GM12892 (cell line): Measurements from ENCODE around the gene TAGLN2. TPM values are rescaled to one million over a fixed set of nuclear protein-coding genes. Genes with fewer than 3 reads are reported as not detected.

Experiments used
- DNase-seq: peaks from one replicate; pipeline ENCODE4 v3.0.0; 2011; ENCODE audit not compliant: insufficient read length
- FAIRE-seq: peaks from 2 replicates; lab custom pipeline; 2011; peaks lifted over from hg19 to GRCh38; lab: Jason Lieb, UNC
- POLR2A ChIP-seq: IDR thresholded peaks from 2 replicates; pipeline ENCODE4 v1.6.1; 2011; ENCODE audit warnings: low read depth, low read length, control low read depth
- POLR2AphosphoS5 ChIP-seq: IDR thresholded peaks from 2 replicates; pipeline ENCODE4 v1.6.1; 2011; ENCODE audit warnings: low read depth, low read length, control low read depth
- TAF1 ChIP-seq: IDR thresholded peaks from 2 replicates; pipeline ENCODE4 v1.6.1; 2011; ENCODE audit warnings: low read depth, mild to moderate bottlenecking, control low read depth, low read length, borderline replicate concordance
- polyA plus RNA-seq: library from polyadenylated mRNA; unstranded; fragments of >200 nt; gene quantifications from one replicate; pipeline ENCODE4 v1.2.1, GENCODE V29; 2012; ENCODE audit warnings: missing spikeins, inconsistent platforms; ENCODE audit not compliant: missing spikeins

The TAGLN2 gene
- 500 TPM for polyA plus RNA-seq

DNA sequence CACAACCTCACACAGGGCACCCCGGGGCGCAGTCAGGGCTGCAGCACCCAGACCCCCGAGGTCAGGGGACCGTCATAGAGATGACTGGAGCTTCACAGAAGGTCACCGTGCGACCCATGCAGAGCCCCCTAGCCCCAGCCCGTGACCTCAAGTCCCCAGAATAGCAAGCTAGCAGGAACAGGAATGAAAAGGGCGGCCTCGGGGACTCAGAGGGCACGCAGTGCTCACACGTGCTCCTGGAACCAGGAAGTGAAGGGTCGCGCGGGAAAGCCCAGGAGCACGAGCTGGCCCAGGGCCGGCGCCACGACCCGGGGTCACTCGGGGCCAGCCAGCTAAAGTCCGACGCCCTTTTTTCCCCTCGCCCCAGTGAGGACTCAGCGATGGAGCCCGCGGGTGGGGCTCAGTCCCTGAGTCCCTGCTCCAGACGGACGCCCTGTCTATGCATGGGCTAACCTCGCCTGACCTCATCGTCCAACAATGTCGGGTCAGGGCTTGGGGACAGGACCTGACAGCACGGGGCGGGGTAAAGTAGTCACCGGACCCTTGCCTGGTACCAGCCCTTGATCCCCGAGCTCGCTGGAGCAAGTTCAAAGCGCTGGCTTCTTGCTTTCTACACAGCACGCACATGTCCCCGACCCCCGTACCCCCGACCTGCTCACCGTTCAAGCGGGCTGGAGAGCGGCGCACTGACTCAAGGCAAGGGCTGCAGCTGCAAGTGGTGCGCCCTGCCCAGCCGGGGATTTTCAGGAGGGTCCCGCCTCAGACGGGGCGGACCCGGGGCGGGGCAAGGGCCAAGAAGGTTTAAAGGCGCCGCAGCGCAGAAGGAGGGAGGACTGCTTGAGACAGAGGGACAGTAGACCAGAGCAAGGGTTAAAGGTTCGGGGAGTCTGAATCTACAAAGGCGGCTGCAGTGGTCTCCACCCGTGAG lies at the start of gene TAGLN2:
Gene TAGLN2, minus strand, starts transcription at position 717 of the 928 bp plus-strand sequence. CDS start 4,998 bp downstream, outside the sequence.
- DNase-seq (peak; percentile 94), FAIRE-seq (peak; percentile 93)
- TF ChIP-seq TAF1 (peak; percentile 98), POLR2AphosphoS5 (peak; percentile 97), POLR2A (peak; percentile 98)

DNA sequence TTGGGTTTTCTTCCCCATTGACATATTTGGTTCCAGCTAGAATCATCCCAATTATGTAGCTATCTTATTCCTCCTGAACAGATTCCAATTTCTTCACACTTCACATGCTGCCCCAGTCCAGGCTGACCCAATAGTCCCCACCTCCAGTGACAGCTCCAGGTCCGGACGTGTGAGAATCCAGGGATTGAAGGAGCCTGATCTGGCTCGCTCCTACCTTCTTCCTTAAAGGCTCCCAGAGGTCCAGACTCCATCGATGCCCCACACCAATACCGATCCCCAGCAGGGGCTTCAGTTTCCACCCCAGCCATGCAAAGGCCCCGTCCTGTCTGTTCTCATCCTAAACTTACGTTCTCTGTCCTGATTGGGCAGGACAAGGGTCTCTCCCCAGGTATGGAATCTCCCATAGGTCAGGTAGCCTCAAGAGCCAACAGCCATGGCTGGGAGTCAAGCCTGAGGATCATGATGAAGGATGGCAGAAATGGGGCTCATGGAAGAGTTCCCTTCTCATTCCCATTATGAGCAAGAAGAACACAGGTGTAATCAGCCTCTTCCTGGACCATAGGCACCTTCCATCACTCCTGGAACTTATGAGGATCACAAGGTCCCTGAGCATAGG lies 49.2 kb upstream of the TAGLN2 start:
- TF ChIP-seq POLR2AphosphoS5, result no peak
- no peak for TF ChIP-seq TAF1
- no peak for TF ChIP-seq POLR2A
- no peak for DNase-seq
- FAIRE-seq, result no peak

DNA sequence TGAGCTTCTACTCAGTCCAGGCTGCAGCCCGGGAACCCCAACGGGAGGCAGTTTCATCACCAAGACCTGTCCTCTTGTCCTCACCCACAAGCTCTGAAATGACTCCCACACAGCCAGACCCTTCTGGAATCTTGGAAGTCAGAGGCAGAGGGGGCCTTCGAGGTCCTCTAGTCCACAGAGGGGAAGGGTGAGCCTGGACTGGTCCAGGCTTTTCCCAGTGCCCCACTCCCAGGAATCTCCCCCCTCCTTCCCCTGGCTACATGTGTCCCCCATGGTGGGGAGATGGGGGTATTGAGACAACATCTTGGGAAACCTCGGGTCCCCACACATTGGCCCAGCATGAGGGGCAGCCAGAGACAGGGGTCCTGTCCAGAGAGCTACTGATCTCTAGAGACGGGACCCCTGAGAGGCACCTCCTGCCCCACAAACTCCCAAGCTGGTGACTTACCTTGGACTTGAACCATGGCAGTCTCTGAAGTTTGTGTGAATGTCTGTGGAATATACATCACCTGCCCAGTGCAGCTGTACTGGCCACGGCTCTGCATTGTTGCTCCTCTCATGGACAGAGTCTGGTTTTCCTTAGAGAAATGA lies 48.1 kb upstream of the TAGLN2 start:
- TF ChIP-seq POLR2A, result no peak
- no peak for TF ChIP-seq TAF1
- TF ChIP-seq POLR2AphosphoS5, result no peak
- no peak for FAIRE-seq
- no peak for DNase-seq

DNA sequence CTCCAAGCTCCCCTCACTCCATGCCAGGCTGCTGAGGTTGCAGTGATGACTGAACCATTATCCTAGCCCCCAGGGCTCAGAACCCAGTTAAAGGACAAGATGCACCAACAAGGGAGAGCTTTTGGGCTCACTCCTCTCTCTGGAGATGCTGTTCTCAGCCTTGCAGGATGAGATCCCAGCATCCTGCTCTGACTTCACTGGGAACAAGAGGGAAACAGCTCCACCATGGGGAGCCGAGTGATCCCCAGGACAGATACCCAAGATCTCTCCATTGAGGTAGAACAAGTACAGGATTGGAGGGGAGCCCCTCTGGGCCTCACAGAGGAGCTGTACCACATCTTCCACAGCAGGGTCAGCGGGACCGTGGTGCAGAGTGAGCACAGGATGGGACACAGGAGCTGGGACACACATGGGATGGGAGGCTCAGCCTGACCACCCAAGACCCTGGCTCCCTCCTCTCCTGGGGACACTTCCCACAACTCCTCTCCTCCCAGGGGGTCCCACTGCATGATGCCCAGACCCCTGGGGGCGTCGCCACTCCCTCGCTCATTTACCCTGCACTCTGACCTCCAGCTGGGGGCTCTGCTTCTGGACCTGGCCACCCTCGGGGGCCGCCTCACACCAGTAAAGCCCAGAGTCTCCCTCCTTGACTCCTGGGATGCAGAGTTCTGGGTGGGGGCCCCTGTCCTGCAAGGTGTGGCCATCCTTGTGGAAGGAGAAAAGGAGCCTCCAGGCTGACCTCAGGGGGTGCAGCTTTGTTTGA lies 47.3 kb upstream of the TAGLN2 start:
- FAIRE-seq, result no peak

DNA sequence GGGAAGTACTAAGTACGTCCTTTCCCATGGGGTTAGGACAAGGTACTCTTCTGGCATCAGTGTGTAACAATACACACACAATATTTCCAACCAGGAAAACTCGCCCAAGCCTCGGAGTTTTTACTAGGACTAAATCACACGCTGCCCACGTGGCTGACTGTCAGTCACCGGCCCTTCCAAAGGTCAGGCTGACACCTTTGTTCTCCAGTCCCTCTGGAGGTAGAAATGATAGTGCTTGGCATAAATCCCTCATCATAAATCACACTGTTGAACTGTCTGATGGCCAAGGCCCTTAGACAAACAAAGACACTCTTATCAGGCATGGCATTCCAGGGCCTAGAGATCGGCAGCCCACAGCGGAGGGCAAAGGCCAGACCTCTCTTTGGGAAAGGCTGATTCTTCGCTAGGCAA lies 45.6 kb upstream of the TAGLN2 start:
- no peak for FAIRE-seq
- no peak for DNase-seq
- no peak for TF ChIP-seq POLR2AphosphoS5
- TF ChIP-seq TAF1, result no peak
- TF ChIP-seq POLR2A, result no peak

More for the DNA sequence above, 47.3 kb upstream of the TAGLN2 start:
- TF ChIP-seq POLR2A (no peak), TAF1 (no peak), POLR2AphosphoS5 (no peak)
- no peak for DNase-seq

DNA sequence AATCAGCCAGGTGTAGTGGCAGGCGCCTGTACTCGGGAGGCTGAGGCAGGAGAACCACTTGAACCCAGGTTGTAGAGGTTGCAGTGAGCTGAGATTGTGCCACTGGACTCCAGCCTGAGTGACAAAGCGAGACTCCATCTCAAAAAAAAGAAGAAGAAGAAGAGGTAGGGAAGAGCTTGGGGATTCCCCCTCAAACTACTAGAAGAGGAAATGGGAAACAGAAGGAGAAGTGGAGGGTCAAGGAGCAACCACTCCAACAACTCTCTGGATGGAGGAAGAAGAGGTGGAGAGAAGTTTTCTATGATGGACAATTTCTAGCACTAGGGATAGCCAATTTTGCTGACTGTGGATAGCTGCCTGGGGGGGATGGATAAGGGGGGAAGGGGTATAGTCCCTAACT lies 43.6 kb upstream of the TAGLN2 start:
- TF ChIP-seq POLR2AphosphoS5 (no peak), TAF1 (no peak), POLR2A (no peak)
- FAIRE-seq (no peak), DNase-seq (no peak)

DNA sequence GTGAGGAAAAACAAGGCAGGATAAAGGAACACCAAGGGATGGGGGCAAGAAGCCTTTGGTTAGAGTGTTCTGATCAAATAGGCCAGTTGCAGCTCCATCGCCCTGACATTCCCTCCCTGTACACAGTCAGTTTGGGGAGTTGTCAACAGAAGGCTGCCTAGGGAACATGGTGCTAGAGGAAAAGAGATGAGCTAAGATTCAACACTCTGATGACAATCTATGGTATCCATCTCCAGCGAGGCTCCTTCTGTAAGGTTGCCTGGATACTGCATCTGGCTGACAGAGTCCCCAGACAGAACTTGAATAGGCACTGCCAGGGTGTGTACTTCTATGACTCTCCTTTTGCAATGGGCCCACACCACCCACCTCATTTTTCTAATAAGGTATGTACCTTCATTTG lies 40.0 kb upstream of the TAGLN2 start:
- FAIRE-seq (no peak), DNase-seq (no peak)

DNA sequence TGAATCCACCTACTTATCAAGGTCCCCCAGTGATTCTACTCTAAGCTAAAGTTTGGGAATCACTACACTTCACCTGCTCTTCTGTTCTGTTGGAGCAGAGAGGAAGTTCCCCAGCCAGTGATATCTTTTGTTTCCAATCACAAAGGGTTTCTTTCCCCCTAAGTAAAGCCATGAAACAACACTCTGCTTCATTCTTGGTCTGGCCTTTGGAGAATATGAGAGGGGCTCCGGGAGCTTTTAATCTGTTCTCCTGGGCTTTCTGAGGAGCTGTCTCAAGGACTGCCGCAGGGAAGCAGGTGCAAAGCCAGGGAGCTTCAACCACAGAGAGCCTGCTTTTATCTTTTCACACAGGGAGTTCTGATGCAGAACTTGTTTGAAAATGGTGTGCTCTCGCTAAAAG lies 38.8 kb upstream of the TAGLN2 start:
- FAIRE-seq (no peak), DNase-seq (no peak)
- no peak for TF ChIP-seq POLR2A

More for the DNA sequence above, 40.0 kb upstream of the TAGLN2 start:
- no peak for TF ChIP-seq POLR2A
- TF ChIP-seq TAF1, result no peak
- no peak for TF ChIP-seq POLR2AphosphoS5

DNA sequence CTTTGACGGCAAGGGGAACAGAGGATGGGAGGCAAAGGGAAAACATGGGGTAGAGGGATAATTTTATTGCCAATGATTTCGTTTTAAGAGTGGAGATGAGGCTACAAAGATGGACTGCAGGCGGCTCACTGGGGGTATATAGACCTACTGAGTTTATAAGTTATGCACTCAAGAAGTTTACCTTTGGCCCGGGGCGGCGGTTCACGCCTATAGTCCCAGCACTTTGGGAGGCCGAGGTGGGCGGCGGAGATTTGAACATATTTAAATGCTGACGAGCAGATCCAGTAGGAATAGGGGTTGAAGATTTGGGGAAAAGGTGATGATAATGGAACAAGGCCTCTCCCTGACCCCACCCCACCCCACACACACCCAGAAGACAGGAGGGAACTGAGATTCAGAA lies 36.9 kb upstream of the TAGLN2 start:
- FAIRE-seq, result no peak
- TF ChIP-seq POLR2AphosphoS5 (no peak), TAF1 (no peak), POLR2A (no peak)
- DNase-seq, result no peak

DNA sequence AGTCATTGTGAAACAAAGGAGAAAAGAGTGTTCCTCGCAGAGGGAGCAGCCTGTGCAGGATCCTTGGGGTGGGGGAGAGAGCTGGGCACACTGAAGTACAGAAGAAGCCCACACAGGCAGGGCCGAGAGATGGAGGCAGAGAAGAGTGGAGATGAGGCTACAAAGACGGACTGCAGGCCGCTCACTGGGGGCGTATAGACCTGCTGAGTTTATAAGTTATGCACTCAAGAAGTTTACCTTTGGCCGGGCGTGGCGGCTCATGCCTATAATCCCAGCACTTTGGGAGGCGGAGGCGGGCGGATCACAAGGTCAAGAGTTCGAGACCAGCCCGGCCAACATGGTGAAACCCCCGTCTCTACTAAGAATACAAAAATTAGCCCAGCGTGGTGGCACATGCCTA lies 36.3 kb upstream of the TAGLN2 start:
- no peak for DNase-seq
- FAIRE-seq, result no peak
- TF ChIP-seq POLR2A, result no peak
- no peak for TF ChIP-seq POLR2AphosphoS5
- no peak for TF ChIP-seq TAF1

DNA sequence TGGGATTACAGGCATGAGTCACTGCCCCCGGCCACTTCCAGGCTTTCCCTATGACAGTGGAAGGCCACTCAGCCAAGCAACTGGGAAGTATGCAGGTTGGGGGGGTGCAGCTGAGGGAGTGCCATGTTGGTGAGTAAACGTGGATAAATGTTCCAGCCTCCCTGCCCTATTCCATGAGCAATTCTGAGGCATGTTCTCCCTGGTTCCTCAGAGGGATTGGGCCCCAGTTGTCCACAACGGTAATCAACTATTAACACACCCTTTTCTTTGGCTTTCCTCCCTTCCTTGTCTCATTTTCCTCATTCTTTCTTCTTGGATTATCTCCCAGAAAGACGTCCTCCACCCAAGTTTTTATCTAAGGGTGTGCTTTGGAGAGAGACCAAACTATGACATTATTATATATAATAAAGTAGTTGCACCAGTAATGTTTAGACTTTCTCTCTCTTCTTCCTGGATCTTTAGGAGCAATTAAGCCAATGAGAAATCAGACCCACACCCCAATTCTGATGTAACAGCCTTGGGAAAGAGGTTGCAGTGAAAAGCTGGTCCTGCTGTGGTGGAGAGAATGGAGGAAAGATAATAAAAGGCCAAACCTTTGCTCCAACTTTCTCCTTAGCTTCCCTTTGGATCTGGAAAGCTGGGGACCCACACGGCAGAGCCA lies 35.5 kb upstream of the TAGLN2 start:
- no peak for DNase-seq
- TF ChIP-seq POLR2AphosphoS5 (no peak), TAF1 (no peak), POLR2A (no peak)
- FAIRE-seq, result no peak
